ENCODE results near the gene PTPRU.

PTPRU gene

GRCh38 chr1:29292344-29292743 lies 56.0 kb downstream of the PTPRU start:
- ATAC-seq = no peak
- TF ChIP-seq POU6F1 (CRISPR knock-in tag; IDR thresholded peaks at IDR 0.05; ENCODE audit: borderline replicate concordance, low read depth) = no peak
- no peak for TF ChIP-seq OSR1 (CRISPR knock-in tag; IDR thresholded peaks at IDR 0.05)
- no peak for TF ChIP-seq TSHZ2 (CRISPR knock-in tag; IDR thresholded peaks at IDR 0.05)
- no peak for TF ChIP-seq ARNTL (CRISPR knock-in tag; IDR thresholded peaks at IDR 0.05; ENCODE audit: borderline replicate concordance, low read depth)
- no peak for TF ChIP-seq TCF4 (CRISPR knock-in tag; IDR thresholded peaks at IDR 0.05; ENCODE audit: borderline replicate concordance)
- no peak for TF ChIP-seq ZFP30 (CRISPR knock-in tag; IDR thresholded peaks at IDR 0.05)
- TF ChIP-seq ZNF70 (CRISPR knock-in tag; IDR thresholded peaks at IDR 0.05) = no peak
- TF ChIP-seq PPARA (CRISPR knock-in tag; IDR thresholded peaks at IDR 0.05; ENCODE audit: borderline replicate concordance) = no peak
- no peak for TF ChIP-seq ZFP3 (CRISPR knock-in tag; IDR thresholded peaks at IDR 0.05)
- TF ChIP-seq CSDC2 (CRISPR knock-in tag; IDR thresholded peaks at IDR 0.05) = no peak
- no peak for TF ChIP-seq BACH2 (CRISPR knock-in tag; IDR thresholded peaks at IDR 0.05; ENCODE audit: borderline replicate concordance)
- no peak for TF ChIP-seq ZNF8 (CRISPR knock-in tag; IDR thresholded peaks at IDR 0.05)
- no peak for TF ChIP-seq ZC3H10 (CRISPR knock-in tag; IDR thresholded peaks at IDR 0.05)
- TF ChIP-seq ESRRG (CRISPR knock-in tag; IDR thresholded peaks at IDR 0.05) = no peak
- TF ChIP-seq CREB5 (CRISPR knock-in tag; IDR thresholded peaks at IDR 0.05; ENCODE audit: low read depth) = no peak
- TF ChIP-seq ISL1 (CRISPR knock-in tag; IDR thresholded peaks at IDR 0.05) = no peak
- no peak for TF ChIP-seq CSRNP3 (CRISPR knock-in tag; IDR thresholded peaks at IDR 0.05)
- no peak for TF ChIP-seq RARB (CRISPR knock-in tag; IDR thresholded peaks at IDR 0.05)
- TF ChIP-seq PATZ1 (CRISPR knock-in tag; IDR thresholded peaks at IDR 0.05; ENCODE audit: borderline replicate concordance) = no peak

- TF ChIP-seq TCF4 (CRISPR knock-in tag; IDR thresholded peaks at IDR 0.05; ENCODE audit: borderline replicate concordance) (no peak), ARNTL (CRISPR knock-in tag; IDR thresholded peaks at IDR 0.05; ENCODE audit: borderline replicate concordance, low read depth) (no peak), TOX (CRISPR knock-in tag; IDR thresholded peaks at IDR 0.05; ENCODE audit: borderline replicate concordance) (no peak), CSRNP3 (CRISPR knock-in tag; IDR thresholded peaks at IDR 0.05) (no peak), ZC3H10 (CRISPR knock-in tag; IDR thresholded peaks at IDR 0.05) (no peak), TSHZ2 (CRISPR knock-in tag; IDR thresholded peaks at IDR 0.05) (no peak), PATZ1 (CRISPR knock-in tag; IDR thresholded peaks at IDR 0.05; ENCODE audit: borderline replicate concordance) (no peak), ZNF8 (CRISPR knock-in tag; IDR thresholded peaks at IDR 0.05) (no peak), OSR1 (CRISPR knock-in tag; IDR thresholded peaks at IDR 0.05) (no peak), ZFP3 (CRISPR knock-in tag; IDR thresholded peaks at IDR 0.05) (no peak)
- ATAC-seq = no peak
Measured at GRCh38 chr1:29297450-29297849, 61.1 kb downstream of the PTPRU start.

Data from SK-N-SH treated with all-trans-retinoic acid at 6 μM for 48 hours (cell line).